Bronchus fibroblast of lung (primary cell): ENCODE results near the gene NDUFA5. TPM values are rescaled to one million over a fixed set of nuclear protein-coding genes. Genes with fewer than 3 reads are reported as not detected.

Experiments used
- total RNA-seq: library from RNA; depleted of rRNA; stranded (reverse); fragments of >200 nt; gene quantifications from 2 replicates; pipeline ENCODE4 v1.2.3, GENCODE V29; 2015

The NDUFA5 gene
- 21.0 and 31.3 TPM in 2 replicates for total RNA-seq

DNA sequence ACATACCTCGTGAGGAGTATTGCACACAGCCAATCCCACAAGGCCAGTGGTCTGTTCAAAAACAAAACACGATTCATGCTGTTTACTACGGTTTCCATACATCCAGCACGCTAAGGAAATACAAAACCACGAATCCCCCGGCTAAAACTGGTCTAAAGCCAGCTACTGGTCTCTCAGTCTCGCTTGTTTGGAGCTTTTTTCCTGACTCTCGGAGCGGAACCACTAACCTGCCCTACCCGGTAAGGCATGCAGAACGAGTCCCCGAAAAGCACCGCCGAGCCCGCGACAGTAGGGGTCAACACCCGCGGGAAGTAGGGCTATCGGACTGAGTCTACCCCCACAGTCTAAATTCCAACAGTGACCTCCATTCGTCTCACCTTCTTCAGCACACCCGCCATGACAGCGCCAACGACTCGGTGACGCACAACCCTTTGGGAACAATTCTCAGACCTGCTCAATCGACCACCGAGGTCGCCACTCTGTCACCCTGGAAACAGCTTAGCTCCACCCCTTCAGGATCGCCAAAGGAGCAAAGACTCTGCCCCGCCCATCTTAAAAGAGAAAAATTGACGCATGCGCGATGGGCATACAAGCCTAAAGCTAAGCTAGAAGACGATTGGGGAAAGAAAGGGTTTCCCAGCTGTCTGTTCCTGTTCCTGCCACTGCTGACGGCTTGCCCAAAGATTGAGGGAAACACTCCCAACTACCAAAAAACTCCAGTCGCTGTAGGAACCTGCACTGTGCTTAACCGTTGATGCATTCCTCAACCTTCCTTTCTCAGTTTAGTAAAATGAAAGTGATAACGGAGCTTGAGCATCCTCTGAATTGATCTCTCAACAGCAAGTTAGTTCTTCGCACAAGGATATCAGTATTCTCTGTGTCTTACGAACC, at the start of gene NDUFA5:
TSS of gene NDUFA5 (minus strand) at position 421 of the 891 bp plus-strand sequence. CDS start at position 398, 23 bp downstream.

GRCh38 chr7:123601530-123601929, 43.9 kb upstream of the NDUFA5 start, which contains the start of gene ASB15:
ASB15 (plus strand) TSS chr7:123601821; CDS start chr7:123614503, 12,682 bp downstream.

DNA sequence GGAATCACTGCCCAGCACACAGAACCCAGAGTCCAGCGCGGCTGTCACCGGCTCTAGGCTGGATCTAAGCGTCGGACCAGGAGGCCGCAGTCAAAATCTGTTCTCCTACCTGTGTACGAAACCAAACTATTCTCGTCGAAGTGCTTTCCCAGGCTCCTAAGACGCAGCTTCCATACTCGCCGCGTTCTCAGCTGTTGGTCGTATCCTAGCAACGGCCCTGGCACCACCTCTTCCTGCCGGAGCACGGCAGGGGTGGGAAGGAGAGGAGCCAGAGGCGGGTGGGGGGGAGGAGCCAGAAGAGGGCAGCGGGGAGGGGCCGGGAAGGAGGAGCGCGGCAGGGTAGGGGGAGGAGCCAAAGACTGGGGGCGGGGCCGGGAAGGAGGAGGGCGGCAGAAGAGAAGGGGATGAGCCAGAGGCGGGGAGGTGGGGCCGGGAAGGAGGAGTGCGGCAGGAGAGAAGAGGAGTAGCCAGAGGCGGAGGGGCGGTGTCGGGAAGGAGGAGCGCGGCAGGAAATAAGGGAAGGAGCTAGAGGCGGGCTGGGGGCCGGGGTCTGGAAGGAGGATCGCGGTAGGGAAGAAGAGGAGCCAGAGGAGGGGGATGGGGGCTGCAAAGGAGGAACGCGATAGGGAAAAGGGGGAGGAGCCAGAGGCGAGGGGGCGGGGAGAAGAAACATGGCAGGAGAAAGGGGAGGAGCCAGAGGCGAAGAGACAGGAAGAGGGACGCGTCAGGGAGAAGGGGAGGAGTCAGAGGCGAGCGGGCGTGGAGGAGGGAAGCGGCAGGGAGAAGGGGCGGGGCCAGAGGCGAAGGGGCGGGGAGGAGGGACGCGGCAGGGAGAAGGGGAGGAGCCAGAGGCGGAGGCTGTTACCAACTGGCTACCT, 23.0 kb downstream of the NDUFA5 start, which contains the start of gene IQUB:
TSS of gene IQUB (minus strand) at position 213 of the 878 bp plus-strand sequence. CDS start 22,255 bp downstream, outside the sequence.

Other genes with a start within 250 kb of the NDUFA5 start
- not detected in 2 replicates for gene IQUB, start 23.2 kb downstream of the NDUFA5 start, total RNA-seq
- not detected in 2 replicates for gene ASB15, start 44.0 kb upstream of the NDUFA5 start, total RNA-seq
- not detected in 2 replicates for gene LMOD2, start 98.0 kb upstream of the NDUFA5 start, total RNA-seq
- 8.0 and 10.8 TPM in 2 replicates for gene WASL, start 191.2 kb upstream of the NDUFA5 start, total RNA-seq